Sigmoid colon (tissue), 4 donors: ENCODE data around the gene SMYD4.

ENCODE experiments used
- CTCF ChIP-seq, 4 experiments: fragments of 450-650 bp in 3 of 4; fragments of 200-600 bp in 1 of 4; IDR thresholded peaks; one replicate each; pipeline ENCODE4 v1.5.1; 2016 to 2019; ENCODE audit warnings: antibody characterized with exemption in 4 of 4, mild to moderate bottlenecking in 3 of 4, moderate library complexity in 2 of 4
- EP300 ChIP-seq, 4 donors: sonication (generic); formaldehyde crosslinking; IDR thresholded peaks; one replicate each; pipeline ENCODE4 v1.6.1; 2017; ENCODE audit warnings: antibody characterized with exemption in 4 of 4
- POLR2A ChIP-seq, 2 donors: fragments of 450-650 bp; IDR thresholded peaks; one replicate each; pipeline ENCODE4 v1.6.1; 2016; ENCODE audit warnings: antibody characterized with exemption in 2 of 2, mild to moderate bottlenecking in 2 of 2, moderate library complexity in 2 of 2
- POLR2AphosphoS5 ChIP-seq, 4 donors: sonication (generic); formaldehyde crosslinking; IDR thresholded peaks; one replicate each; pipeline ENCODE4 v1.6.1; 2017; ENCODE audit warnings: antibody characterized with exemption in 4 of 4

GRCh38 chr17:1779571-1780131 is 50.1 kb downstream of the SMYD4 start:
- TF ChIP-seq EP300 (IDR thresholded peaks at IDR 0.05) (no peak), CTCF (IDR thresholded peaks at IDR 0.05) (no peak), POLR2AphosphoS5 (IDR thresholded peaks at IDR 0.05) (peak in 2 of 4 donors; percentile 23 to 43), POLR2A (IDR thresholded peaks at IDR 0.05) (no peak)
